Adipocyte (in vitro differentiated cells): ENCODE measurements around the gene TRIM7.
A peak's percentile ranks its signal among the peaks of the same experiment; 100 is the strongest.

Experiments used
- DNase-seq: peaks from one replicate; pipeline ENCODE4 v3.0.0-alpha.2; 2015; ENCODE audit warnings: low read depth
- H3K27me3 ChIP-seq: replicated peaks from 2 replicates; pipeline ENCODE4 v1.7.0; 2013; ENCODE audit warnings: mild to moderate bottlenecking, low read length, moderate library complexity; ENCODE audit not compliant: control insufficient read depth, insufficient read depth
- H3K36me3 ChIP-seq: 2 replicates; pipeline ENCODE4 v1.7.0; 2013; ENCODE audit warnings: low read length, mild to moderate bottlenecking, moderate library complexity; ENCODE audit not compliant: control insufficient read depth, insufficient read depth, severe bottlenecking
- H3K4me1 ChIP-seq: 2 replicates; pipeline ENCODE4 v1.7.0; 2013; ENCODE audit warnings: mild to moderate bottlenecking, low read length, moderate library complexity; ENCODE audit not compliant: control insufficient read depth, insufficient read depth
- H3K4me3 ChIP-seq: 2 replicates; pipeline ENCODE4 v1.7.0; 2013; ENCODE audit warnings: mild to moderate bottlenecking, low read length, moderate library complexity
- H3K9ac ChIP-seq: 2 replicates; pipeline ENCODE4 v1.7.0; 2013; ENCODE audit warnings: mild to moderate bottlenecking, low read length, moderate library complexity
- H3K9me3 ChIP-seq: 2 replicates; pipeline ENCODE4 v1.7.0; 2013; ENCODE audit warnings: mild to moderate bottlenecking, low read length, moderate library complexity; ENCODE audit not compliant: control insufficient read depth

The TRIM7 gene

GRCh38 chr5:181237729-181238385 lies 32.9 kb upstream of the TRIM7 start:
- Histone ChIP-seq H3K9me3 (no peaks in the 10 kb centered on the region), H3K9ac (peak overlapping the region; percentile 3), H3K27me3 (no peaks in the 10 kb centered on the region), H3K4me3 (no peak overlapping the region), H3K36me3 (peaks cover 89% of the 10 kb centered on the region), H3K4me1 (peaks cover 45% of the 10 kb centered on the region)
- no peak for DNase-seq

GRCh38 chr5:181236954-181237641 lies 32.1 kb upstream of the TRIM7 start:
- no peak overlapping the region for H3K9ac ChIP-seq
- H3K4me1 ChIP-seq, result peaks cover 48% of the 10 kb centered on the region
- H3K36me3 ChIP-seq, result peaks cover 94% of the 10 kb centered on the region
- DNase-seq, result no peak
- H3K27me3 ChIP-seq, result no peaks in the 10 kb centered on the region
- H3K4me3 ChIP-seq, result no peak overlapping the region
- H3K9me3 ChIP-seq, result no peaks in the 10 kb centered on the region

GRCh38 chr5:181236471-181236870 lies 31.5 kb upstream of the TRIM7 start:
- Histone ChIP-seq H3K9me3 (no peaks in the 10 kb centered on the region), H3K4me3 (no peak overlapping the region), H3K4me1 (peaks cover 43% of the 10 kb centered on the region), H3K27me3 (no peaks in the 10 kb centered on the region), H3K9ac (no peak overlapping the region), H3K36me3 (peaks cover 95% of the 10 kb centered on the region)
- DNase-seq, result no peak

GRCh38 chr5:181235689-181236366 lies 30.8 kb upstream of the TRIM7 start:
- Histone ChIP-seq H3K4me3 (no peak overlapping the region), H3K36me3 (peaks cover 95% of the 10 kb centered on the region), H3K9me3 (no peaks in the 10 kb centered on the region), H3K9ac (no peak overlapping the region), H3K27me3 (no peaks in the 10 kb centered on the region), H3K4me1 (peaks cover 37% of the 10 kb centered on the region)
- no peak for DNase-seq

- Histone ChIP-seq H3K9ac (peak overlapping the region; percentile 12), H3K4me3 (no peak overlapping the region), H3K9me3 (no peaks in the 10 kb centered on the region), H3K4me1 (peaks cover 37% of the 10 kb centered on the region), H3K36me3 (peaks cover 94% of the 10 kb centered on the region), H3K27me3 (no peaks in the 10 kb centered on the region)
- no peak for DNase-seq
Observed at GRCh38 chr5:181235323-181235688, 30.3 kb upstream of the TRIM7 start.

GRCh38 chr5:181234455-181235306 lies 29.7 kb upstream of the TRIM7 start:
- peaks cover 88% of the 10 kb centered on the region for H3K36me3 ChIP-seq
- H3K9ac ChIP-seq, result peak overlapping the region; percentile 12
- no peaks in the 10 kb centered on the region for H3K9me3 ChIP-seq
- H3K4me1 ChIP-seq, result peaks cover 37% of the 10 kb centered on the region
- no peak for DNase-seq
- H3K27me3 ChIP-seq, result no peaks in the 10 kb centered on the region
- H3K4me3 ChIP-seq, result no peak overlapping the region

GRCh38 chr5:181233801-181234454 lies 28.9 kb upstream of the TRIM7 start:
- Histone ChIP-seq H3K36me3 (peaks cover 88% of the 10 kb centered on the region), H3K27me3 (no peaks in the 10 kb centered on the region), H3K4me1 (peaks cover 32% of the 10 kb centered on the region), H3K9ac (no peak overlapping the region), H3K4me3 (no peak overlapping the region), H3K9me3 (no peaks in the 10 kb centered on the region)
- DNase-seq, result no peak

- Histone ChIP-seq H3K36me3 (peaks cover 82% of the 10 kb centered on the region), H3K4me1 (peaks cover 31% of the 10 kb centered on the region)
Observed at GRCh38 chr5:181233088-181233800, 28.2 kb upstream of the TRIM7 start.

GRCh38 chr5:181232593-181232992 lies 27.6 kb upstream of the TRIM7 start:
- DNase-seq, result no peak
- H3K9me3 ChIP-seq, result no peaks in the 10 kb centered on the region
- peaks cover 29% of the 10 kb centered on the region for H3K4me1 ChIP-seq
- no peak overlapping the region for H3K4me3 ChIP-seq
- no peak overlapping the region for H3K9ac ChIP-seq
- H3K36me3 ChIP-seq, result peaks cover 78% of the 10 kb centered on the region
- H3K27me3 ChIP-seq, result no peaks in the 10 kb centered on the region

More at GRCh38 chr5:181233088-181233800, 28.2 kb upstream of the TRIM7 start:
- DNase-seq, result no peak
- no peak overlapping the region for H3K4me3 ChIP-seq
- no peaks in the 10 kb centered on the region for H3K9me3 ChIP-seq
- H3K9ac ChIP-seq, result no peak overlapping the region
- H3K27me3 ChIP-seq, result no peaks in the 10 kb centered on the region

GRCh38 chr5:181231432-181231831 lies 26.4 kb upstream of the TRIM7 start:
- Histone ChIP-seq H3K4me1 (peaks cover 23% of the 10 kb centered on the region), H3K36me3 (peaks cover 73% of the 10 kb centered on the region), H3K4me3 (no peak overlapping the region), H3K9me3 (no peaks in the 10 kb centered on the region), H3K27me3 (no peaks in the 10 kb centered on the region), H3K9ac (no peak overlapping the region)
- no peak for DNase-seq
